Measurements from ENCODE around the gene LRCOL1.

Gene LRCOL1

DNA sequence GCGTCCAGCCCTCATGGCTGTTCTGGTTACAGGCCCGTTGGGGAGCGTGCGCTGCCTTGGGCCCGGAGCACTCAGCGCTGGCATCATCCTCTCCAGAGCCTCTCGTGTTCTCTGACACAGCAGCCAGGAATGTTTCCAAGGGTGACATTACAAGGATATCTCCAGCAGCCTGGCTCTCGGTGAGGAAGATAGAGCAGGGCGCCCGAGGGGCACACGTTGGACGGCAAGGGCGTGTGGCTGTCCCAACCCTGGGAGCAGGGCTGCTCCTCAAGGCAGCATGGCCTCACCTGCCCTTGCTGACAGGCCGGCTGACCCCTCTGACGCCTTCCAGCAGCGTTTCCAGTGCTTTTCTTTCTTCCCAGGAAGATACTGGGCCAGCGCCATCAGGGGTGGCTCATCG lies 14.4 kb downstream of the LRCOL1 start:
- no peak overlapping the region for H3K9ac ChIP-seq (ENCODE audit: low read depth, low read length, poor library complexity)
- no peak overlapping the region for H3K27ac ChIP-seq (replicated peaks; ENCODE audit: low read length)
- H4K91ac ChIP-seq (ENCODE audit: low read depth, low read length, poor library complexity): no peak overlapping the region
- peak overlapping the region in 1 of 2 donors; percentile 40 for H3K4me3 ChIP-seq (ENCODE audit: low read length in 2 of 2)
- DNase-seq (ENCODE audit: low spot score): no peak
- no peaks in the 10 kb centered on the region for H3K36me3 ChIP-seq (replicated peaks in 1 of 2; ENCODE audit: control insufficient read depth in 2 of 2, insufficient read depth in 2 of 2, low read length in 2 of 2)
- no peak overlapping the region for H2AFZ ChIP-seq (ENCODE audit: low read length)
- H3K23ac ChIP-seq (ENCODE audit: low read depth, low read length, poor library complexity): peak overlapping the region; percentile 43
- H2BK12ac ChIP-seq (ENCODE audit: low read length): no peak overlapping the region
- peak overlapping the region; percentile 54 for H2AK5ac ChIP-seq (ENCODE audit: low read depth, low read length)
- H3K79me1 ChIP-seq (ENCODE audit: low read depth, low read length): no peaks in the 10 kb centered on the region
- H3K4me1 ChIP-seq (ENCODE audit: control insufficient read depth in 2 of 2, insufficient read depth in 1 of 2, low read depth in 1 of 2, low read length in 2 of 2): peaks cover 6 to 11% of the 10 kb centered on the region in 2 donors
- WGBS, 2 donors (ENCODE audit: extremely low coverage in 2 of 2, insufficient read length in 2 of 2, insufficient replicate concordance in 1 of 2): no CpG with 5 or more reads among the region's 18 CpGs
- peaks cover 2 to 6% of the 10 kb centered on the region in 2 donors for H3K9me3 ChIP-seq (replicated peaks in 1 of 2; ENCODE audit: control insufficient read depth in 2 of 2, insufficient read depth in 1 of 2, low read depth in 1 of 2, low read length in 2 of 2)
- no peak overlapping the region for H3K4ac ChIP-seq (ENCODE audit: low read length)
- no peak overlapping the region for H2BK5ac ChIP-seq (ENCODE audit: low read length)
- peak overlapping the region; percentile 67 for H3K14ac ChIP-seq (ENCODE audit: low read length)
- no peak overlapping the region for H2BK15ac ChIP-seq (ENCODE audit: low read length)
- no peak overlapping the region for H2BK120ac ChIP-seq (ENCODE audit: low read depth, low read length)
- H3K27me3 ChIP-seq (ENCODE audit: control insufficient read depth in 3 of 3, insufficient read depth in 3 of 3, low read depth in 1 of 3, low read length in 3 of 3): peaks cover 0 to 26% (median 3%) of the 10 kb centered on the region in 3 experiments
- H3K4me2 ChIP-seq (ENCODE audit: insufficient read depth, low read length, poor library complexity, severe bottlenecking): no peak overlapping the region
- no peak overlapping the region for H4K8ac ChIP-seq (ENCODE audit: low read depth, low read length)
- peak overlapping the region; percentile 90 for H3K18ac ChIP-seq (ENCODE audit: low read length)

DNA sequence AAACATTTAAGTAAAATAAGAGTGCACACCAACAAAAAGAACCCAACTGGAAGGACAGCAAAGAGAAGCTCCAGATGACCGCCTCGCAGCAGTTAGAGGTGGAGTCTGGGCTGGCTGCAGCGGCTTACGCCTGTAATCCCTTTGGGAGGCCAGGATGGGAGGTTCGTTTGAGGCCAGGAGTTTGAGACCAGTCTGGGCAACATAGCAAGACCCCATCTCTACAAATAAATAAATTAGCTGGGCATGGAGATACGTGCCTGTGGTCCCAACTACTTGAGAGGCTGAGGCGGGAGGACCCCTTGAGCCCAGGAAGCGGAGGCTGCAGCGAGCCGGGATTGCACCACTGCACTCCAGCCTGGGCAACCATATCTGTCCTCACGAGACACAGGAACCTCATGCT lies 15.2 kb downstream of the LRCOL1 start:
- Histone ChIP-seq H3K27ac (replicated peaks; ENCODE audit: low read length) (no peak overlapping the region), H3K9ac (ENCODE audit: low read depth, low read length, poor library complexity) (no peak overlapping the region), H3K27me3 (ENCODE audit: control insufficient read depth in 3 of 3, insufficient read depth in 3 of 3, low read depth in 1 of 3, low read length in 3 of 3) (peaks cover 0 to 18% (median 3%) of the 10 kb centered on the region in 3 experiments), H2BK15ac (ENCODE audit: low read length) (no peak overlapping the region), H3K18ac (ENCODE audit: low read length) (no peak overlapping the region), H3K4me2 (ENCODE audit: insufficient read depth, low read length, poor library complexity, severe bottlenecking) (no peak overlapping the region), H2AFZ (ENCODE audit: low read length) (no peak overlapping the region), H3K4me3 (ENCODE audit: low read length in 2 of 2) (no peak overlapping the region), H3K4ac (ENCODE audit: low read length) (no peak overlapping the region), H3K14ac (ENCODE audit: low read length) (no peak overlapping the region), H3K4me1 (ENCODE audit: control insufficient read depth in 2 of 2, insufficient read depth in 1 of 2, low read depth in 1 of 2, low read length in 2 of 2) (peaks cover 5 to 7% of the 10 kb centered on the region in 2 donors), H3K9me3 (replicated peaks in 1 of 2; ENCODE audit: control insufficient read depth in 2 of 2, insufficient read depth in 1 of 2, low read depth in 1 of 2, low read length in 2 of 2) (peaks cover 2 to 6% of the 10 kb centered on the region in 2 donors), H2BK12ac (ENCODE audit: low read length) (no peak overlapping the region), H2BK5ac (ENCODE audit: low read length) (no peak overlapping the region), H4K8ac (ENCODE audit: low read depth, low read length) (no peak overlapping the region), H2AK5ac (ENCODE audit: low read depth, low read length) (no peak overlapping the region), H3K23ac (ENCODE audit: low read depth, low read length, poor library complexity) (no peak overlapping the region), H2BK120ac (ENCODE audit: low read depth, low read length) (no peak overlapping the region), H3K36me3 (replicated peaks in 1 of 2; ENCODE audit: control insufficient read depth in 2 of 2, insufficient read depth in 2 of 2, low read length in 2 of 2) (no peaks in the 10 kb centered on the region), H3K79me1 (ENCODE audit: low read depth, low read length) (no peaks in the 10 kb centered on the region), H4K91ac (ENCODE audit: low read depth, low read length, poor library complexity) (no peak overlapping the region)
- WGBS, 2 donors (ENCODE audit: extremely low coverage in 2 of 2, insufficient read length in 2 of 2, insufficient replicate concordance in 1 of 2): no CpG with 5 or more reads among the region's 11 CpGs
- DNase-seq (ENCODE audit: low spot score): no peak

DNA sequence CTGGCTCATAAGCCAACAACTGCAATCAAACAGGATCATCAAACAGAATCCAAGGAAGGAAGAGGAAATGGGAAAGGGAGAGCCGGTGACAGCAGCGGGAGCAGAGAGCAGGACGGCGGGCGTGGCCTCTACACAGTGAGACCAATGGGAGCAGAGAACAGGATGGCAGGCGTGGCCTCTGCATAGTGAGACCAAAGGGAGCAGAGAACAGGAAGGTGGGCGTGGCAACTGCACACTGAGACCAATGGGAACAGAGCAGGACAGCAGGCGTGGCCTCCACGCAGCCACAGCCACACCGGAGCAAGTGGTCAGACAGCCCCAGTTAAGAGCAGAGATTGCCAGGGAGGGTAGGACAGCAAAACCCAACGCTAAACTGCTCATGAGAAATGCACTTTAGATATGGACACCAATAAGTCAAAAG lies 16.4 kb downstream of the LRCOL1 start:
- no peak overlapping the region for H2BK12ac ChIP-seq (ENCODE audit: low read length)
- no peak overlapping the region for H2BK5ac ChIP-seq (ENCODE audit: low read length)
- H3K27me3 ChIP-seq (ENCODE audit: control insufficient read depth in 3 of 3, insufficient read depth in 3 of 3, low read depth in 1 of 3, low read length in 3 of 3): peaks cover 0 to 21% (median 3%) of the 10 kb centered on the region in 3 experiments
- no peak overlapping the region for H3K4ac ChIP-seq (ENCODE audit: low read length)
- no peak overlapping the region for H3K14ac ChIP-seq (ENCODE audit: low read length)
- no peak overlapping the region for H4K8ac ChIP-seq (ENCODE audit: low read depth, low read length)
- H3K4me3 ChIP-seq (ENCODE audit: low read length in 2 of 2): peak overlapping the region in 1 of 2 donors; percentile 13
- peak overlapping the region; percentile 80 for H2AFZ ChIP-seq (ENCODE audit: low read length)
- no peak overlapping the region for H2AK5ac ChIP-seq (ENCODE audit: low read depth, low read length)
- no peak overlapping the region for H3K9ac ChIP-seq (ENCODE audit: low read depth, low read length, poor library complexity)
- no peak overlapping the region for H2BK120ac ChIP-seq (ENCODE audit: low read depth, low read length)
- no peak overlapping the region for H3K18ac ChIP-seq (ENCODE audit: low read length)
- no peaks in the 10 kb centered on the region for H3K79me1 ChIP-seq (ENCODE audit: low read depth, low read length)
- peaks cover 4 to 6% of the 10 kb centered on the region in 2 donors for H3K9me3 ChIP-seq (replicated peaks in 1 of 2; ENCODE audit: control insufficient read depth in 2 of 2, insufficient read depth in 1 of 2, low read depth in 1 of 2, low read length in 2 of 2)
- no peaks in the 10 kb centered on the region for H3K36me3 ChIP-seq (replicated peaks in 1 of 2; ENCODE audit: control insufficient read depth in 2 of 2, insufficient read depth in 2 of 2, low read length in 2 of 2)
- no peak overlapping the region for H3K27ac ChIP-seq (replicated peaks; ENCODE audit: low read length)
- no peak overlapping the region for H3K4me2 ChIP-seq (ENCODE audit: insufficient read depth, low read length, poor library complexity, severe bottlenecking)
- WGBS, 2 donors (ENCODE audit: extremely low coverage in 2 of 2, insufficient read length in 2 of 2, insufficient replicate concordance in 1 of 2): no CpG with 5 or more reads among the region's 11 CpGs
- H3K4me1 ChIP-seq (ENCODE audit: control insufficient read depth in 2 of 2, insufficient read depth in 1 of 2, low read depth in 1 of 2, low read length in 2 of 2): peaks cover 1 to 7% of the 10 kb centered on the region in 2 donors
- no peak overlapping the region for H4K91ac ChIP-seq (ENCODE audit: low read depth, low read length, poor library complexity)
- DNase-seq (ENCODE audit: low spot score): peak; percentile 81
- no peak overlapping the region for H2BK15ac ChIP-seq (ENCODE audit: low read length)
- no peak overlapping the region for H3K23ac ChIP-seq (ENCODE audit: low read depth, low read length, poor library complexity)

DNA sequence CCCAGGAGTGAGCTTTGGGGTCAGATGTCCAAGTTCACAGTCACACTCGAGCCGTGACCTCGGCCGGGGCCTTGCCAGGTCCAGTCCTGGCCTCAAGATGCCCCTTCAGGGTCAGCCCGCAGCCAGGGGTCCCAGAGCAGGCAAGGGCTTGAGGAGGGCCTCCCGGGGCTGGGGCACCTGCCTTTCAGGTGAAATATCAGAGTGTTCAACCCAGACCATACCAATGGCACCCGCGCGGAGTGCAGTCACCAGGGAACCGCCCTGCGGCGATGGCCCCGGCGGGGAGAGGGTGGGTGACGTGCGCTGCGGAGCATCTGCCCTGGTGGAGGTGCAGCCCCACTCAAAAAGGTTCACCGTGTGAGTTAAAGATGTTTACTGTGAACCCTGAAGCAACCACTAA lies 16.9 kb downstream of the LRCOL1 start:
- Histone ChIP-seq H3K23ac (ENCODE audit: low read depth, low read length, poor library complexity) (no peak overlapping the region), H3K4ac (ENCODE audit: low read length) (no peak overlapping the region), H3K4me2 (ENCODE audit: insufficient read depth, low read length, poor library complexity, severe bottlenecking) (no peak overlapping the region), H2BK120ac (ENCODE audit: low read depth, low read length) (peak overlapping the region; percentile 10), H3K79me1 (ENCODE audit: low read depth, low read length) (no peaks in the 10 kb centered on the region), H4K8ac (ENCODE audit: low read depth, low read length) (no peak overlapping the region), H3K9me3 (replicated peaks in 1 of 2; ENCODE audit: control insufficient read depth in 2 of 2, insufficient read depth in 1 of 2, low read depth in 1 of 2, low read length in 2 of 2) (peaks cover 5 to 8% of the 10 kb centered on the region in 2 donors), H2BK15ac (ENCODE audit: low read length) (peak overlapping the region; percentile 72), H3K4me1 (ENCODE audit: control insufficient read depth in 2 of 2, insufficient read depth in 1 of 2, low read depth in 1 of 2, low read length in 2 of 2) (peaks cover 1 to 7% of the 10 kb centered on the region in 2 donors), H3K18ac (ENCODE audit: low read length) (peak overlapping the region; percentile 45), H3K27ac (replicated peaks; ENCODE audit: low read length) (no peak overlapping the region), H3K9ac (ENCODE audit: low read depth, low read length, poor library complexity) (no peak overlapping the region), H2BK5ac (ENCODE audit: low read length) (no peak overlapping the region), H3K4me3 (ENCODE audit: low read length in 2 of 2) (peak overlapping the region in 1 of 2 donors; percentile 13), H2AFZ (ENCODE audit: low read length) (peak overlapping the region; percentile 80), H2AK5ac (ENCODE audit: low read depth, low read length) (no peak overlapping the region), H3K14ac (ENCODE audit: low read length) (no peak overlapping the region), H4K91ac (ENCODE audit: low read depth, low read length, poor library complexity) (no peak overlapping the region), H3K36me3 (replicated peaks in 1 of 2; ENCODE audit: control insufficient read depth in 2 of 2, insufficient read depth in 2 of 2, low read length in 2 of 2) (no peaks in the 10 kb centered on the region), H2BK12ac (ENCODE audit: low read length) (no peak overlapping the region), H3K27me3 (ENCODE audit: control insufficient read depth in 3 of 3, insufficient read depth in 3 of 3, low read depth in 1 of 3, low read length in 3 of 3) (peaks cover 0 to 24% (median 3%) of the 10 kb centered on the region in 3 experiments)
- no CpG with 5 or more reads among the region's 18 CpGs for WGBS, 2 donors (ENCODE audit: extremely low coverage in 2 of 2, insufficient read length in 2 of 2, insufficient replicate concordance in 1 of 2)
- no peak for DNase-seq (ENCODE audit: low spot score)
